Right renal cortex interstitium (tissue), 3 donors: ENCODE data around the gene DCDC1. TPM values are rescaled to one million over a fixed set of nuclear protein-coding genes. Genes with fewer than 3 reads are reported as not detected.

Source experiments
- DNase-seq, 3 donors: peaks; one replicate each; pipeline ENCODE4 v3.0.0-alpha.2; 2013; ENCODE audit warnings: low read depth in 3 of 3, low spot score in 2 of 3
- polyA plus RNA-seq, 3 donors: library from polyadenylated mRNA; unstranded; fragments of 120-200 nt; gene quantifications; one replicate each; pipeline ENCODE4 v1.2.1, GENCODE V29; 2013; ENCODE audit not compliant: insufficient read length in 3 of 3

Gene DCDC1
- polyA plus RNA-seq, 3 donors: 3.4 to 4.7 (median 3.6) TPM

DNA sequence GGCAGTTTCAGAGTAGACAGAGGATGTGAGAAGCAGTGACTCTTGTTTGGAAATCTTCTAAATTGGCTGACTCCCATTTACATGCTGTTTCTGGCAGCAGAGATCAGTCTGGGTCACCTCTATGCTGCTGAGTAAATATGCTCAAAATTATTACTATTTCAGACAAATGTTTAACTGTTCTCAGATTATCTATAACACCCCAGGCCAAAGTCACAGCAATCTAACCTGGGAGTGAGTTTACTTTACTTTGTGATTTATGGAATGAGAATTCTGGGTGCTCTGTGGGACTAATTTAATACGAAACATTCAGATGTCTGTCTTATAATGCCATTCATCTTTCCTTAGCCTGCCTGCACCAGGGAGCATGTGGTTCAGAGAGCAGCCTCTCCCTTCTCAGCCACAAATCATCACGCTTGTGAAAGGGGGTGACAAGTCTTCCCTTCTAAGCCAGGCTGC is 500.9 kb downstream of the DCDC1 start:
- no peak for DNase-seq

DNA sequence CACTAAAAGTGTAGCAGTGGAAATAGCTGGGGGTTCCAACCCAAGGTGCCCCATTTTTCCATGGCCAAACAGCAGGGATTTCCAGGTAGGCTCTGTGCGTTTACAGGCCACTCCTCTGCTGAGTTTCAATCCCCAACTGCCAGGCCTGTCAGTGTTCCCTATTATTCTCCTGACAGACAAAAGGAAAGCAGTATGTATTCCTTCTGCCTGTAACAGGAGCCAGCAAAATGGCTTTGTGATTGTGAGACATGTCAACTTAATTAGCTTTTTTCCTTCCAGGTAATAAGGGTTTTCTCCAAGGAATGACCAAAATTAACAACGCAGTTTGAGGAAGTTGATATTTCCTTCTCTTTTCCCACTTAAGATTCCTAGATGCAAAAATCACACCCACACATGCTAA is 506.3 kb downstream of the DCDC1 start:
- DNase-seq: no peak

GRCh38 chr11:30861531-30861930 is 508.0 kb downstream of the DCDC1 start:
- DNase-seq: no peak

- no peak for DNase-seq
Measured at GRCh38 chr11:30861064-30861463, 508.5 kb downstream of the DCDC1 start.

DNA sequence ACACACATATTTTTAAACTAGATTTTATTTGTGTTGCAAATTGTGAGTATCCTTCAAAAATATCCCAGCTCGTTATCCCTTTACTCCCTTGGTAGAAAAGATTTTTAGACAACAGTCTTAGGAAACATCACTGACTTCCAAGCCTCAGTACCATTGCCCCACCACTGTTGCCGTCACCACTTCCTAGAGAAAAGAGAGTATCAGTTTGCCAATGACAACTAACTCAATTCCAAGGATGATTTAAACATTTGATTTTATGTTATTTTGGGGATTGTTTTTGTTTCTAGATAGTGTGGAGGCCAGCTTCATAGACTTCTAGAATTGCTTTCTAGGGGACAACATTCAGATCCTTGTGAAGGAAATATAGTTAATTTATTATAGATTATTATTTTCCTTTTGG is 509.4 kb downstream of the DCDC1 start:
- DNase-seq: no peak

- no peak for DNase-seq
Measured at GRCh38 chr11:30859669-30860068, 509.9 kb downstream of the DCDC1 start.

DNA sequence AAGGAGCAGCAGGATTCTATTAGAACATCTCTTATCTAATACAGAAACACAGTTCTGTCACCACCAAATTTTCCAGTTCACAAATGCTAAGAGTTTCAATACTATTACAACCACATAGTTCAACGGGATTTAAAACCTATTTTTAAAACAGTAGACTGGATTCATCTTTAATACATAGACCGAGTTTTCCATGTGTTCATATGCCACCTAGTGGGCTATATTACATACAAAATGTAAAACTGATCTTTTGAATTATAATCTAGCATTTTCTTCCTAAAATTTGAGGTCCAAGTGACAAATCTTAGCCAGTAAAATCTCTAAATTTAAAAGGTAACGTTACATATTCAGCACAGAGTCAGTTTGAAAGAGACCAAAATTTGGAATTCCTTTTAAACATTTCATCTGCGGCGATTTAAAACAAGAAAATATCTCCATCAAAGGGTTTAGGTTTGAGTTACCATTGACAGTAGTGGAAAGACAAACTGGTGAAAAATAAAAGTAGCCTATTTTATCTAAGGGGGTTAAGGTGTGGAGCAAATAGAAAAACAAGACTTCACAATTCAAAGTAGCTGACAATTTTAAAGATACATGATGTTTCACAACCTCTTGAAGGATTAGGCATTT is 514.0 kb downstream of the DCDC1 start:
- no peak for DNase-seq

DNA sequence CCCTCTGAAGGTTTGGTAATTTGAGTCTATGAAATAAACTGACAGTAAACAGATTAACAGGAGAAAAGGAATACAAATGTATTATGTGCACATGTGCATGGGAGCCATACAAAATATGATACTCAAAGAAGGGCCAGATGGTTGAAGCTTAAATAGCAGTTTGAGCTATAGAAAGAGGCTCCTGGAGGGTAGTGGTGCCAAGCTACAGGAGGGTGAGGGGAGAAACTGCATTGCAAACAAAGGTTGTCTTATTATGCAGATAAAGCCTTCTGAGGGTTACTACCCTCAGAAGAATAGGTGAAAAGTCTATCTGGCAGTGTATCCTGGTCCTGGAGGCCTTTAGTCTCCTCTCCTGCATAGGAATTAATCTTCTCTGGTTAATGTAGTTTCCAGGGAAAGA is 516.1 kb downstream of the DCDC1 start:
- no peak for DNase-seq

DNA sequence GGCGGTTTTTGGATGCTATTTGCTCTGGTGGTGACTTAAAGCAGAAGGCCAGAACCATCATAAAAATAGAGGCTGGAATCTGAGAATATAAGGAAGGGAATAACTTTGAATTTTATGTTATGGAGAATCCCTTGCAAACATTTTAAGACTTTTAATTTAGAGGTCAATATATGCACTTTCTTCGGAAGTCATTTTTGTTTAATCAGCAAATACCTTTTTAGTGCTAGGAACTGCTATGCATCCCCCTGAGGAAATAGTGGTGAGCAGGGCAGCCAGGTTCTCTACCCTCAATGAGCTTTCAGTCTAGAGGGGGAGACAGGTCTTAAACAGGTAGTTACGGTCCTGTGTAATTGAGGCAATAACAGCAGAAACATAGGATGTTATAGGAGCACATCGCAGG is 516.9 kb downstream of the DCDC1 start:
- no peak for DNase-seq

- no peak for DNase-seq
Measured at GRCh38 chr11:30852091-30852490, 517.4 kb downstream of the DCDC1 start.

- DNase-seq: no peak
Measured at GRCh38 chr11:30837252-30837651, 532.3 kb downstream of the DCDC1 start.

- DNase-seq: no peak
Measured at GRCh38 chr11:30832831-30833230, 536.7 kb downstream of the DCDC1 start.

DNA sequence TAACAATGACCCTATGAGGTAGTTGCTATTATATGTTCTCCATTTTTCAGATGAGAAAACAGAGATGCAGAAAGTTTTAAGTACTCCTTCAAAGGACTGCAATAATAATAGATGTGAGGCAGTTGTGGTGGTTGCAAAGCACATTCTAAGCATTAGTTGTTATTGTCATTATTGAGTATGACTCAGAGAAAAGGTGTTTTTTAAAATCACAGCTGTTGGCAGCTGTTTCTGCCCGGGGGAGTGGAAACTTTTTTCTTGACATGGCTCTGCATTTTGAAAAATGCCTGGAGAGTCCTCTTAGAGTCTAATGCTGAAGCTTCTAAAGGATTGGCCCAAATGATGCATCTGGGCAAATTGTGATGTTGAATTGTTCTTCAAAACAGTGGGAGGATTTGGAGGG is 538.9 kb downstream of the DCDC1 start:
- no peak for DNase-seq

- DNase-seq: no peak
Measured at GRCh38 chr11:30826911-30827310, 542.6 kb downstream of the DCDC1 start.

- DNase-seq: no peak
Measured at GRCh38 chr11:30825723-30826122, 543.8 kb downstream of the DCDC1 start.

GRCh38 chr11:30823119-30823518 is 546.4 kb downstream of the DCDC1 start:
- DNase-seq: no peak

GRCh38 chr11:30821438-30821965 is 548.0 kb downstream of the DCDC1 start:
- no peak for DNase-seq

- DNase-seq: no peak
Measured at GRCh38 chr11:30818721-30819120, 550.8 kb downstream of the DCDC1 start.

DNA sequence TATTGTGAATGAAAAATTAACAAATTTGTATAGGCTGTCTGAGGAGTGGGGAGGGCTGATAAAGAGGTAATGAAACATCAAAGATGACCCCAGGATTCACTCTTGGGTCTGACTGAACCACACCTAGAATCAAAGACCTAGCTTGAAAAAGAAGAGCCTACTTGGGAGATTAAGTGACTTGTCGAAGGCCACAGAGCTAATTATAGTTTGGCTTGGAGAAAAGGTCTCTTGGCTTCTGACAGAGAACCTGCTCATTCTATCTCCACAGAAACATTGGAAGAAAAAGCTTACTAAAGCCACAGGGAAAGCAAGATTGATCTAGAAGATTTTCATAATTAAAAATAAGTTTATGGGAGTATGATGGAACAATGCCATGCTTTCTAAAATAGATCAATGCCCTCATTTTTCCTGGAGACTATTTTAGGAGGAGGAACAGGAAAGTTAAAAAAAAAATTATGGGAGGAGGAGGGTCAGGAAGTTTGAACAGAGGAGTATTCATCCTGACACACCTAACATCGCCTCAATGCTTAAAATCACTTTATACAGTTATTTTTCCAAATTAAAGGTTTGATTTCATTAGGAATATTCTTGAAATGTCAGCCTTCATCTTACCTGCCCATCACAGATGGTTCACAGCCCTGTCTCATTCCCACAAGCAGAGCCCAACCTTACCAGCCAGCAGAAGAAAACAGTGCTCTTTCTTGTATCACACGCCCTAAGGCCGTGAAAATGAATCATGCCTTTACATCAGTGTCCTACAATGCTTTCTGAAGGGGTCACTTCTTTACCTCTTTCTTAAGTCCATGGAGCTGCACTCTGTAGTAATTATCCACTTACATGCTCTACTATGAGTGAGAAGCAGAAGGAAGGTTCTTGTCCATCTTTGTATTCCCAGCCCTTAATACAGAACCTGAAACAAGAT is 552.3 kb downstream of the DCDC1 start:
- DNase-seq: no peak

DNA sequence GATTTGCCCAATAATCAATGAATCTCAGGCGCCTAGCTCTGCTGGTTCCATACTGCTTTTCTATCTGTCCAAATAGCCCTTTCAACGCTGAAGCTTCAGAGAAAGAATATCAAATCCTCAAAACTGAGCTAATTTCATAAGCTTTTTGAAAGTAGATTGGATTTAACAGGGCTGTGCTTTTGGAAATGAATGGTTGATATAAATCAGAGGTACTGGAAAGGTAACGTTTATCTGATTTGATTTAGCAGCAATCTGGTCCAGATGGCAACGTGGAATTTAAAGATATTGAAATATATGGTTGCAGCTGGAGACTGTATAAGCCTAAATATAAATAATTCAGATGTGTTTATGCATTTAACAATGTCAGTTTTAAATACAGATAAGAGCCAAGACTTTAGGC is 553.9 kb downstream of the DCDC1 start:
- no peak for DNase-seq

DNA sequence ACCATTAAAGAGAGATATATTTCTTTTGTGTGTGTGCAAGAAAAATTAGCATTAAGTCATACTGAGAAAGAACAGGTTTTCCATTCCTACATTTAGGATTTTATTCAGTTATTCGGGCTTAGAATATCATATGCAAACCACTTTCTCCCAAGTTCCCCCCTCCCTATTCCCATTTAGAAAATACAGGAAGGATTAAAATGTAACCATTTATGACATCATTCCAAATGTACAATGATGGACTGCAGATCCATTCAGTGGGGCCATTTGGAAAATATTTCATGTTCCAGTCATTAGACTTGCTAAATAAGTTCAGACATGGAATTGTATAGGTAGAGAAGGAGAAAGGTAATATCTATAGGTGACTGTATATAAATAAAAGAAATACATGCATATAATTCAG is 554.8 kb downstream of the DCDC1 start:
- no peak for DNase-seq
